PC-9 (cell line): ENCODE measurements around the gene MPP2.

Experiments used
- EZH2 ChIP-seq: fragments of 200-600 bp; sonication (generic); IDR thresholded peaks from 2 replicates; pipeline ENCODE4 v1.8.0; 2017; ENCODE audit warnings: antibody characterized with exemption, low read depth
- TF ChIP-seq, protein P1 (sequence below): fragments of 200-600 bp; sonication (generic); conservative IDR thresholded peaks from 2 replicates; pipeline ENCODE4 v1.6.1; 2017; ENCODE audit warnings: mixed run types, antibody characterized with exemption, mild to moderate bottlenecking, moderate library complexity

DNA sequence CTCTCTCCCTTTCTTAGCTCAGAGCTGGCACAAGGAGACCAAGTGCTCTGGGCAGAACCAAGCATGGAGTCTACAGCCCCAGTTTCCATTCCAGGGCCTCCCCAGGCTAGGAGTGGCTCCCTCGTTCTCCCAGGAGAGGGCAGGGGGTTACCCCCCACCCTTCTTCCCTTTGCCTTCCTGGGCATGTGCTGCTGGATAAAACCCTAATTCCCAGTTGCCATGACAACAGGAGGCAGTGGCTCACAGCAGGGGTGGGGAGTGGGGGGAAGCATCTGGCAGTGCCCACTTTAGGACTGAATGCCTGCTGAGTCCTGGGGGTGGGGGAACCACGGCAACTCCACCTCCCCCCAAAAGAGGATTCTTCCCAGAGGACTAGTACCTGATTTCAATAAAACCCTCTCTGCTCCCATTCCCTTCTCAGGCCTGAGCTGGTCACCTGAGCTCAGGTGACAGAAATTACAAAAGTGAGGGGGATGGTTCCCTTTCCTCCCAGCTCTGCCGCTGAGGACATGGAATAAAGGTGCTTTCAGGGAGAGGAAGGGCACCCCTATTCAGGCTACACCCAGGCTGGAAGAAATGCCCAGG, 1.8 kb downstream of the MPP2 start:
- TF ChIP-seq, protein P1, sequence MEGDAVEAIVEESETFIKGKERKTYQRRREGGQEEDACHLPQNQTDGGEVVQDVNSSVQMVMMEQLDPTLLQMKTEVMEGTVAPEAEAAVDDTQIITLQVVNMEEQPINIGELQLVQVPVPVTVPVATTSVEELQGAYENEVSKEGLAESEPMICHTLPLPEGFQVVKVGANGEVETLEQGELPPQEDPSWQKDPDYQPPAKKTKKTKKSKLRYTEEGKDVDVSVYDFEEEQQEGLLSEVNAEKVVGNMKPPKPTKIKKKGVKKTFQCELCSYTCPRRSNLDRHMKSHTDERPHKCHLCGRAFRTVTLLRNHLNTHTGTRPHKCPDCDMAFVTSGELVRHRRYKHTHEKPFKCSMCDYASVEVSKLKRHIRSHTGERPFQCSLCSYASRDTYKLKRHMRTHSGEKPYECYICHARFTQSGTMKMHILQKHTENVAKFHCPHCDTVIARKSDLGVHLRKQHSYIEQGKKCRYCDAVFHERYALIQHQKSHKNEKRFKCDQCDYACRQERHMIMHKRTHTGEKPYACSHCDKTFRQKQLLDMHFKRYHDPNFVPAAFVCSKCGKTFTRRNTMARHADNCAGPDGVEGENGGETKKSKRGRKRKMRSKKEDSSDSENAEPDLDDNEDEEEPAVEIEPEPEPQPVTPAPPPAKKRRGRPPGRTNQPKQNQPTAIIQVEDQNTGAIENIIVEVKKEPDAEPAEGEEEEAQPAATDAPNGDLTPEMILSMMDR: no peak
- no peak for TF ChIP-seq EZH2
